ENCODE measurements around the gene DCTN2. TPM values are rescaled to one million over a fixed set of nuclear protein-coding genes. Genes with fewer than 3 reads are reported as not detected.

DCTN2 gene
- total RNA-seq = 127 and 153 TPM in 2 replicates

DNA sequence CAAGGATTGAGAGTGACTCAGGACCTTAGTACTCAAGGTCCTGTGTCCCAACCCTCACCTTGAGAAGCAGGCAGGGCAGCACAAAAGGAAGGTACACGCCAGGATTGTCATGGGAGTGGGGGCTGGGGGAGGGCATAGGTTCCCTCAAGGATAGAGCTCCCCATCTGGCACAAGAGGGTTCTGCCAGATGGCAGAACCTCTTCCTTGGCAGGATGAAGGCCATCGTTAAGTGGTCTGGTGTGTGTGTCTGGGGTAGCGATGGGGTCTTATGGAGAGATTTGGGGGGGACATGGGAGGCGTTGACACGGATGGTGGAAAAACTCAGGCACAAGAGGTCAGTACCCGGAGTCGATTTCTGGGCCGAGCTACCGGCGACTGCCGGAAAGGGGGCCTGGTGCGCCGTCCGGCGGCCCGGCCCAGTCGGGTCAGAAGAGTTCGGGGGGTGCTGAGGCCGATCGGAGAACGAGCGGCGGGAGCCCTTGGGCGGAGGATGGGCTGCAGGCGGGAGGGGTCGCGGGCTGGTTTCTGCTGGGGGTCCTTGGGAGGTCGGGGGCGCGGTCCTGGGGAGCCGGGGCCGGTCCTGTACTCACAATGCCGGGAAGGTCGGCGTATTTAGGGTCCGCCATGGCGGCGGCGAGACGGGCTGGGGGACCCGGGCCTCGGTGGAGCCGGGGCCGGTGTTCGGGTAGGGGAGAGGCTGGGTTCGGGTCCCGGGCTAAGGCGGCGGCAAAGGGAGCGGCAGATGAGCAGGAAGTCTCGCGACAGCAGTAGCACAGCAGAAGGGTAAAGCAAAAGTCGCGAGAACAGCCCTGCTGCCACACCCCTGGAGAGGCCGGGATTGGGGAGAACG, at the start of gene DCTN2:
DCTN2 (minus strand) TSS at position 755 of the 850 bp plus-strand sequence; CDS start at position 626, 129 bp downstream.

DNA sequence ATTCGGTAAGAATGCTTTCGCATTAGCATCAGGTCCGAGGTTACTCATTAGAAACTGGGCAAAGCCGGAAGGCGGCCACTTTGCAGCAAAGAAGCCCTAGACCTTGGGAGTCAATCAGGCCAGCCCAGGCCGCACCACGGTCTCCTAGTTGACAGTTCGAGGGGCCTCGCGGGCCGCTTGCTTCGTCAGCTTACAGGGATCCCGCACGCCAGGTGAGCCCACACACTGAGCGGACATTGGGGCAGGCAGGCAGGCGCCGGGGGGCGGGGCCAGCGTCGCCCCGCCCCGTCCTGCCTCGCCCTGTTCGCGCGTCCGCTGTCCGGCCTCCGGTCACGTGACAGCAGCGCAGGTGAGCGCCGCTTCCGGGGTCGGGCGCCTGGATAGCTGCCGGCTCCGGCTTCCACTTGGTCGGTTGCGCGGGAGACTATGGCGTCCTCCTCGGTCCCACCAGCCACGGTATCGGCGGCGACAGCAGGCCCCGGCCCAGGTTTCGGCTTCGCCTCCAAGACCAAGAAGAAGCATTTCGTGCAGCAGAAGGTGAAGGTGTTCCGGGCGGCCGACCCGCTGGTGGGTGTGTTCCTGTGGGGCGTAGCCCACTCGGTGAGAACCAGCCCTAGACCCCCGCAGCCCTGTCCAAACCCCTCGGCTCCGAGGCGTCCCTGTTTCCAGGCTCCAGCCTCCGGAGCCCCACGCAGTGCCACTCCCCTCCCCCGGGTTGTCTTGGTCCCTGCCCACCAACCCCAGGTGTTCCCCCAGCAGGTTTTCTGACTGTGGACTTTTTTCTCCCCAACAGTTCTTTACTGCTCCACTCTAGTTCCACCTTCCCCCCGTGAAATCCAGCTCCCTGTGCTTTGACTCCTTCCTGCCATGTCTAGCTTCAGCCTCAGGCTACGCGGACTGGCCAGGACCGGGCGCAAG, 44.1 kb upstream of the DCTN2 start, which contains the start of gene PIP4K2C:
PIP4K2C (plus strand) TSS at position 329 of the 918 bp plus-strand sequence; CDS start at position 427, 98 bp downstream.

DNA sequence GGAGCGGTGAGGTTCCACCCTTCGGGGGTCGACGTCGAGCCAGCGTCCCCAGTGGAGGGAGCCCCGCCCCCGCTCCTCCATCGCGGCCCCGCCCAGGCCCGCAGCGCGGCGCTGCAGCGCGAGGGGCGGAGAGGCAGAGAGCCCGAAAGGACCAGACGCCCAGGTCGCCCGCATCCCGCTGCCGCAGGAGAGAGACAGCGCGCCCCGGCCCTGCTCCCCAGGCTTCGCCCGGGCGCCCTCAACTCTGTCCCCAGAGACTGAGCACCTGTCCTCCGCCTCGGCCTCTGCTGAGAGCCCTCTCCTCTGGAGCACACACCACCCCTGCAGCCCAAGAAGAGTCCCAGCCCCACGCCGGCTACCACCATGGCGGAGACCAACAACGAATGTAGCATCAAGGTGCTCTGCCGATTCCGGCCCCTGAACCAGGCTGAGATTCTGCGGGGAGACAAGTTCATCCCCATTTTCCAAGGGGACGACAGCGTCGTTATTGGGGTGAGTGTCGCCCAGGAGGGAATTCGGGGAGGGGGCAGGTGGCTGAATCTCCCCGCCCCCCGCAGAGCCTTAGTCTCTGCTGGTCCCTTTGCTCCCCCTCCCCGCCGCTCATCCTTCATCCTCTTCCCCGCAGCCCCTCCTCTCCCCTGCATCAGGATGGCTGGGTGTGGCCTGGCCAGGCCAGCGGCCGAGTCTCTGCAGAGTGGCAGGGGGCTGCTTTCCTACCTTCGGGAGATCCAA, 3.1 kb upstream of the DCTN2 start, which contains the start of gene KIF5A:
KIF5A (plus strand) TSS at position 136 of the 732 bp plus-strand sequence; CDS start at position 364, 228 bp downstream.

DNA sequence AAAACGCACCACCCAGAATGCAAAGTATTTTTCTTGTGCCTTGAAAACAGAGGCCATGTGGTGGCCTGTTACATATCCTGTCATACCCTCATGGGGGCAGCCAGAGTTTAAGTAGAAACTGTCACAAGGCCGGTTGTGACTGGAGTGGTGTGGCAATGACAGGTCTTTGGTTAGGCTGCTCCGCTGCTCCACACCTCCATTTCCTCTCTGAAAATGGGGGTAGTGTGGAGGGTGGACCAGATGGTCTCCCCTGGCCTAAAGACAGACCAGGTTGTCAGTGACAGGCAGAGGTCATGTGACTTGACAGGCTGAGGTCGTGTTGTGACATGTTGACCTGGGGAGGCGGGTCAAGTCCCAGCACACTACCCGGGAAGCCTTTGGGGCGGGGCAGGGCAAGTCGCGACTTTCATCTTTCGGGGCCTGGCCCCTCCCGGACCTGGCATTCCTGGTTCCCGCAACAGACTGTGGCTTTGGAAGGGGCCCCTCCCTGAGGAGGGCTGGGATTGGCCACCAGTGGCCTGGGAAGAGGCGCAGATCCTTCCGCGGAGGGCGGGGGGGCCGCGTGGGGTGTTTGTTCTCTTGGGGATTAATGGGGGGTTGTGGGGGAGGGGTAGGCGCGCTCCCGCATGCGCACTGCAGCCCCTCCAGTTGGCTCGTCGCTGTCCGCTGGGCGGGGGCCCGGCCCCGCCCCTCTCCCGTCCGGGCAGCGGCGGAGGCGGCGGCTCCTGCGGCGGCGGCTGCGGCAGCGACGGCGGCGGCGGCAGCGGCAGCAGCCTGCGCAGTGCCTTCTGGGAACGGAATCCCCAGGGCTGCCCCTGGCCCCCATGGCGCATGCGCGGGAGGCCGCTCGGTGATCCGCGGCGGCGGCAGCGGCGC, 24.7 kb downstream of the DCTN2 start, which contains the start of gene MBD6:
MBD6 (plus strand) TSS at position 814 of the 876 bp plus-strand sequence. CDS start 1,480 bp downstream, outside the sequence.

DNA sequence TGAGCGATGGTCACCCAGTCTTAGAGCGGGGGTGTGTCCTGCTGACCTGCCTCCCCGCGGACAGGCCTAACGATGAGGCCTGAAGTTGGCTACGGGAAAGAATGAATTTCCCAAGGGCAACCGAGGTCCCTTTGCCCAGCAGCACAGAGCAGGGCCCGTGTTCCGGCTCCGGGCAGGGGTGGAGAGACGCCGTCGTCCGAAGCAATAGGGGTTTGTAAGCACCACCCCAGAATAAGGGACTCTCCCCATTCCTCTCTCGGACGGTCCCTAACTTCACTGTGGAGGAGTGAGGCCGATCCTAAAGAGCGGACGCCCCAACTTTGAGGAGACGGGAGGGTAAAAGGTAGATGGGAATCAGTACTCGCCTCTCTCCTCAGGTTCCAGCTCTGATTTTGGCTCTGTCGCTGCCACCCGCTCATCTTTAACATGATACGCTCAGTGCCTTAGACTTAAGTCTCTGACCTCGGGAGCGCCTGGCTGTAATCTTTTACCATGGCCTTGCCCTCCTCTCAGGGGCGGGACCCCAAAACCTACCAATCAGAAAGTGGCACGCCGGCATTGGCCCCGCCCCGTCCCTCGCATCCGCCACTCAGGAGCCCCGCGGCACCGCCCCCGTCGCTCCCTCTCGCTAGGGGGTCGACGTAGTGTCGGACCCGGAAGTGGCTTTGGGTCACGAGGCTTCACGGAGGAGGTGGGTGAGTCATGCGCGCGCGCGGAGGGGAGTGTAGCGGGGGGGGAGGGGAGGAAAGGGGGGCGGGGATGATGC, 26.8 kb downstream of the DCTN2 start, which contains the start of gene DDIT3:
DDIT3 (minus strand) TSS at position 462 of the 766 bp plus-strand sequence. CDS start 3,108 bp downstream, outside the sequence.

DNA sequence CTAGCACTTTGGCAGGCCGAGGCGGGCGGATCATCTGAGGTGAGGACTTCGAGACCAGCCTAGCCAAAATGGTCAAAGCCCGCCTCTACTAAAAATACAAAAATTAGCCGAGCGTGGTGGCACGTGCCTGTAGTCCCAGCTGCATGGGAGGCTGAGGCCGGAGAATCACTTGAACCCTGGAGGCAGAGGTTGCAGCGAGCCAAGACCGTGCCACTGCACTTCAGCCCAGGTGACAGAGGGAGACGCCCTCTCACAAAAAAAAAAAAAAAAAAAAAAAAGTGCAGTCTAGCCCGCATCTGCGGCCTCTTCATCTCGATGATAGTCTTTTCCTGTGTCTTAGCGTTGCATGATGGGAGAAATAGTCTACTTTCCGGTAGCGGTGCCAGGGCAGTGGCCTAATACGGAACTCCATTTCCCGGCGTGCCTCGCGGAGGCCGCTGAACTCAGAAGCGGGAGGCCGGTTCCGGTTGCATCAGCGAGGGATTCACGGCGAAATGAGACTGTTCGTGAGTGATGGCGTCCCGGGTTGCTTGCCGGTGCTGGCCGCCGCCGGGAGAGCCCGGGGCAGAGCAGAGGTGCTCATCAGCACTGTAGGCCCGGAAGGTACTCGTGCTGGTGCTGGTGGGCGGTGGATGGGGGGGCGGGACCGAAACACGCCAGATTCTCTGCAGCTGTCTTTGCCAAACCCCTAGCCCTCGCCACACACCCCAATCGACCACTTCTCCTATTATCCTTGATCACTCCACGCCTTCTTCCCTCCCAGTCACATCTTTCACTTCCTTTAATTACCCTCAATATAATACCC, 59.2 kb downstream of the DCTN2 start, which contains the start of gene MARS1:
MARS1 (plus strand) TSS at position 472 of the 805 bp plus-strand sequence; CDS start at position 495, 23 bp downstream.

Small RNA genes within 50 kb of the gene (small RNA-seq; reads per million reads assigned to genes)
- gene MIR616 = 0.09 reads per million

Other genes with a start within 250 kb of the DCTN2 start
- 16.3 and 20.4 TPM in 2 replicates for gene R3HDM2, start 116.1 kb downstream of the DCTN2 start, total RNA-seq
- not detected in 2 replicates for gene INHBC, start 112.4 kb downstream of the DCTN2 start, total RNA-seq
- not detected in 2 replicates for gene INHBE, start 91.9 kb downstream of the DCTN2 start, total RNA-seq
- 0.39 and 0.76 TPM in 2 replicates for gene GLI1, start 87.4 kb downstream of the DCTN2 start, total RNA-seq
- gene ARHGAP9, start 67.3 kb downstream of the DCTN2 start, total RNA-seq = under 0.01 TPM in 1 of 2 replicates, not detected in the other
- 64.0 and 144 TPM in 2 replicates for gene MARS1, start 59.1 kb downstream of the DCTN2 start, total RNA-seq
- gene DDIT3, start 26.7 kb downstream of the DCTN2 start, total RNA-seq = 9.5 and 20.0 TPM in 2 replicates
- 9.1 and 9.4 TPM in 2 replicates for gene MBD6, start 24.4 kb downstream of the DCTN2 start, total RNA-seq
- gene KIF5A, start 2.9 kb upstream of the DCTN2 start, total RNA-seq = under 0.01 and 0.11 TPM in 2 replicates
- gene PIP4K2C, start 44.0 kb upstream of the DCTN2 start, total RNA-seq = 24.7 and 93.9 TPM in 2 replicates
- gene DTX3, start 57.6 kb upstream of the DCTN2 start, total RNA-seq = 16.1 and 20.0 TPM in 2 replicates
- gene ARHGEF25, start 64.2 kb upstream of the DCTN2 start, total RNA-seq = 6.0 and 22.4 TPM in 2 replicates
- 0.22 and 0.39 TPM in 2 replicates for gene B4GALNT1, start 86.0 kb upstream of the DCTN2 start, total RNA-seq
- gene OS9, start 146.9 kb upstream of the DCTN2 start, total RNA-seq = 214 and 236 TPM in 2 replicates
- gene AGAP2, start 191.6 kb upstream of the DCTN2 start, total RNA-seq = 0.33 and 0.39 TPM in 2 replicates
- gene TSPAN31, start 197.8 kb upstream of the DCTN2 start, total RNA-seq = 51.8 and 80.0 TPM in 2 replicates
- 150 and 200 TPM in 2 replicates for gene CDK4, start 205.1 kb upstream of the DCTN2 start, total RNA-seq
- gene MARCHF9, start 207.9 kb upstream of the DCTN2 start, total RNA-seq = 1.8 and 2.0 TPM in 2 replicates
- gene CYP27B1, start 219.9 kb upstream of the DCTN2 start, total RNA-seq = 2.9 and 3.9 TPM in 2 replicates
- gene METTL1, start 224.9 kb upstream of the DCTN2 start, total RNA-seq = 4.7 and 6.6 TPM in 2 replicates
- 6.3 and 6.6 TPM in 2 replicates for gene EEF1AKMT3, start 225.4 kb upstream of the DCTN2 start, total RNA-seq
- 10.6 and 12.3 TPM in 2 replicates for gene TSFM, start 235.6 kb upstream of the DCTN2 start, total RNA-seq

Data from placental epithelial cell (primary cell).